Right atrium auricular region (tissue), 2 donors: ENCODE results near the gene NCBP3. TPM values are rescaled to one million over a fixed set of nuclear protein-coding genes. Genes with fewer than 3 reads are reported as not detected.

Experiments used
- DNase-seq: peaks from one replicate; pipeline ENCODE4 v3.0.0-alpha.2; 2019; ENCODE audit warnings: low spot score
- H3K27ac ChIP-seq, 2 donors: fragments of 200-600 bp; sonication (generic); 1 replicate in 1 of 2; 2 replicates in 1 of 2; pipeline ENCODE4 v1.5.1; 2016 to 2019
- H3K27me3 ChIP-seq, 2 donors: fragments of 200-600 bp; sonication (generic); one replicate each; pipeline versions ENCODE4 v1.5.1 to v1.6.0; 2017 to 2019
- H3K36me3 ChIP-seq: fragments of 200-600 bp; sonication (generic); one replicate; pipeline ENCODE4 v1.5.1; 2016
- H3K4me1 ChIP-seq, 2 donors: fragments of 200-600 bp; sonication (generic); one replicate each; pipeline versions ENCODE4 v1.5.1 to v1.6.0; 2017 to 2019
- H3K4me3 ChIP-seq, 2 donors: fragments of 200-600 bp; sonication (generic); 1 replicate in 1 of 2; 2 replicates in 1 of 2; pipeline ENCODE4 v1.5.1; 2017 to 2019; ENCODE audit warnings: mild to moderate bottlenecking in 1 of 2, moderate library complexity in 1 of 2
- H3K9me3 ChIP-seq, 2 donors: fragments of 200-600 bp; sonication (generic); one replicate each; pipeline ENCODE4 v1.5.1; 2019
- CTCF ChIP-seq, 2 donors: fragments of 200-600 bp; sonication (generic); IDR thresholded peaks; one replicate each; pipeline ENCODE4 v1.5.1; 2019; ENCODE audit warnings: antibody characterized with exemption in 2 of 2
- total RNA-seq, 2 donors: library from RNA; depleted of rRNA; stranded (reverse); fragments of >200 nt; gene quantifications; one replicate each; pipeline ENCODE4 v1.1.0, GENCODE V29; 2016

NCBP3 gene
- total RNA-seq, 2 donors from 2014 or later = 15.2 to 21.4 TPM

GRCh38 chr17:3834811-3835210, 11.2 kb downstream of the NCBP3 start:
- peak overlapping the region; percentile 67 to 84 for H3K27ac ChIP-seq
- DNase-seq = no peak
- TF ChIP-seq CTCF (IDR thresholded peaks at IDR 0.05) = no peak
- no peaks in the 10 kb centered on the region for H3K9me3 ChIP-seq
- peaks cover 46% of the 10 kb centered on the region for H3K36me3 ChIP-seq
- H3K4me3 ChIP-seq = no peak overlapping the region
- H3K4me1 ChIP-seq = peaks cover 0 to 22% of the 10 kb centered on the region in 2 donors
- H3K27me3 ChIP-seq = no peaks in the 10 kb centered on the region

- Histone ChIP-seq H3K36me3 (peaks cover 46% of the 10 kb centered on the region), H3K27ac (peak overlapping the region; percentile 76 to 86), H3K4me1 (peaks cover 0 to 17% of the 10 kb centered on the region in 2 donors), H3K9me3 (no peaks in the 10 kb centered on the region), H3K4me3 (no peak overlapping the region), H3K27me3 (no peaks in the 10 kb centered on the region)
- TF ChIP-seq CTCF (IDR thresholded peaks at IDR 0.05) = no peak
- DNase-seq = no peak
Observed at GRCh38 chr17:3828852-3829232, 17.2 kb downstream of the NCBP3 start.

- no peak overlapping the region for H3K4me3 ChIP-seq
Observed at GRCh38 chr17:3828151-3828851, 17.7 kb downstream of the NCBP3 start.

GRCh38 chr17:3827124-3827773, 18.8 kb downstream of the NCBP3 start:
- H3K9me3 ChIP-seq = no peaks in the 10 kb centered on the region
- H3K4me1 ChIP-seq = peaks cover 0 to 17% of the 10 kb centered on the region in 2 donors
- peak overlapping the region; percentile 76 to 86 for H3K27ac ChIP-seq
- H3K27me3 ChIP-seq = no peaks in the 10 kb centered on the region
- peak in 1 of 2 donors; percentile 60 for TF ChIP-seq CTCF (IDR thresholded peaks at IDR 0.05)
- peaks cover 54% of the 10 kb centered on the region for H3K36me3 ChIP-seq
- no peak for DNase-seq
- H3K4me3 ChIP-seq = no peak overlapping the region

More at GRCh38 chr17:3828151-3828851, 17.7 kb downstream of the NCBP3 start:
- H3K36me3 ChIP-seq = peaks cover 48% of the 10 kb centered on the region
- no peaks in the 10 kb centered on the region for H3K27me3 ChIP-seq
- peaks cover 0 to 17% of the 10 kb centered on the region in 2 donors for H3K4me1 ChIP-seq
- TF ChIP-seq CTCF (IDR thresholded peaks at IDR 0.05) = no peak
- no peak for DNase-seq
- peak overlapping the region; percentile 76 to 86 for H3K27ac ChIP-seq
- no peaks in the 10 kb centered on the region for H3K9me3 ChIP-seq

GRCh38 chr17:3826191-3826590, 19.9 kb downstream of the NCBP3 start:
- H3K36me3 ChIP-seq = peaks cover 63% of the 10 kb centered on the region
- no peak for DNase-seq
- H3K4me1 ChIP-seq = peaks cover 0 to 17% of the 10 kb centered on the region in 2 donors
- no peak for TF ChIP-seq CTCF (IDR thresholded peaks at IDR 0.05)
- H3K27ac ChIP-seq = peak overlapping the region in 1 of 2 donors; percentile 0
- no peak overlapping the region for H3K4me3 ChIP-seq
- H3K27me3 ChIP-seq = no peaks in the 10 kb centered on the region
- H3K9me3 ChIP-seq = no peaks in the 10 kb centered on the region
